GM12891 (cell line): ENCODE results near the gene MAN1A2.

Experiments used
- POLR2A ChIP-seq: IDR thresholded peaks from 2 replicates; pipeline ENCODE4 v1.6.1; 2011; ENCODE audit warnings: low read depth, low read length, control low read depth
- TAF1 ChIP-seq: IDR thresholded peaks from 2 replicates; pipeline ENCODE4 v1.6.1; 2011; ENCODE audit warnings: low read depth, low read length, control low read depth

- TF ChIP-seq TAF1 (no peak), POLR2A (no peak)
Observed at GRCh38 chr1:117575586-117576225, 208.5 kb downstream of the MAN1A2 start.
